HL-60 (cell line): Measurements from ENCODE around the gene SNAI3.

ENCODE experiments used
- GABPA ChIP-seq: IDR thresholded peaks from 2 replicates; pipeline ENCODE4 v1.6.1; 2012; ENCODE audit warnings: low read depth
- POLR2AphosphoS5 ChIP-seq: IDR thresholded peaks from 2 replicates; pipeline ENCODE4 v1.6.1; 2012; ENCODE audit warnings: low read depth
- TF ChIP-seq, protein P1 (sequence below): IDR thresholded peaks from one replicate; pipeline ENCODE4 v1.5.1; 2011; ENCODE audit warnings: low read length, control low read depth, inconsistent platforms; ENCODE audit not compliant: insufficient read depth
- TF ChIP-seq, protein P2 (sequence below): IDR thresholded peaks from 2 replicates; pipeline ENCODE4 v1.6.1; 2012; ENCODE audit warnings: low read depth; ENCODE audit not compliant: insufficient replicate concordance

DNA sequence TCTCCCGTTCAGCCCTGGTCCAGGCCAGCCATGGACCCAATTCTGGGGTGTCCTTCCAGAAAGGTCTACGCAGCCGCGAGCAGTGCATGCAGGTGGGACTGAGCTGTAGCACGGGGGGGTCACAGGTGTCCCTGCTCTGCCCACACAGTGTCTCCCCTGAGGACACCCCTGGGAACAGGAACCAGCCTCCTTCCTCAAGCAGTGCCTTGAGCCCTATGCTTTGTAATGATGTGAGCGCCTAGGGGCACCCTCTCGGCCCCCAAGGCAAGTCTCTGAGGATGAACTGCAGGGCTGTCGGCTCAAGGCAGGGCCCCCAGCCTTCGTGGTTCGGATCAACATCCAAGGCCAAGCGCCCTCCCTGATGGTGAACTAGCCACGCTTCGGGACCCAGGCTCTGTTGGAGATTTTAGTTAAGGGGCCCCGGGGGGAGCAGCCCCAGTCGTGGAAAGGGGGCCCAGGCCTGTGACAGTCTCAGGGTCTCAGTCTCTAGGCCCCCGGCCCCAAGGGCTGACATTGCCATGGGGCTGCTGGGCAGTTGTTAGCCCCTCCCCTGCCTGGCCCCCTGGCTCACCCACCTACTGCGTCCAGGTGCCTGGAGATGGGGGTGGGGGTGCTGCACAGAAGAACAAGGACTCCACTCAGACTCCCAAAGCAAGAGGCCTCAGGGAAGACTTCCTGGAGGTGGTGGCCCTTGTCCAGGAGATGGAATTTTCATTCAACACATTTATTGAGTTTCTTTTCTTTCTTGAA lies 45.6 kb downstream of the SNAI3 start:
- TF ChIP-seq, protein P1, sequence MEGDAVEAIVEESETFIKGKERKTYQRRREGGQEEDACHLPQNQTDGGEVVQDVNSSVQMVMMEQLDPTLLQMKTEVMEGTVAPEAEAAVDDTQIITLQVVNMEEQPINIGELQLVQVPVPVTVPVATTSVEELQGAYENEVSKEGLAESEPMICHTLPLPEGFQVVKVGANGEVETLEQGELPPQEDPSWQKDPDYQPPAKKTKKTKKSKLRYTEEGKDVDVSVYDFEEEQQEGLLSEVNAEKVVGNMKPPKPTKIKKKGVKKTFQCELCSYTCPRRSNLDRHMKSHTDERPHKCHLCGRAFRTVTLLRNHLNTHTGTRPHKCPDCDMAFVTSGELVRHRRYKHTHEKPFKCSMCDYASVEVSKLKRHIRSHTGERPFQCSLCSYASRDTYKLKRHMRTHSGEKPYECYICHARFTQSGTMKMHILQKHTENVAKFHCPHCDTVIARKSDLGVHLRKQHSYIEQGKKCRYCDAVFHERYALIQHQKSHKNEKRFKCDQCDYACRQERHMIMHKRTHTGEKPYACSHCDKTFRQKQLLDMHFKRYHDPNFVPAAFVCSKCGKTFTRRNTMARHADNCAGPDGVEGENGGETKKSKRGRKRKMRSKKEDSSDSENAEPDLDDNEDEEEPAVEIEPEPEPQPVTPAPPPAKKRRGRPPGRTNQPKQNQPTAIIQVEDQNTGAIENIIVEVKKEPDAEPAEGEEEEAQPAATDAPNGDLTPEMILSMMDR = no peak
- TF ChIP-seq POLR2AphosphoS5 (no peak), GABPA (no peak)
- TF ChIP-seq, protein P2, sequence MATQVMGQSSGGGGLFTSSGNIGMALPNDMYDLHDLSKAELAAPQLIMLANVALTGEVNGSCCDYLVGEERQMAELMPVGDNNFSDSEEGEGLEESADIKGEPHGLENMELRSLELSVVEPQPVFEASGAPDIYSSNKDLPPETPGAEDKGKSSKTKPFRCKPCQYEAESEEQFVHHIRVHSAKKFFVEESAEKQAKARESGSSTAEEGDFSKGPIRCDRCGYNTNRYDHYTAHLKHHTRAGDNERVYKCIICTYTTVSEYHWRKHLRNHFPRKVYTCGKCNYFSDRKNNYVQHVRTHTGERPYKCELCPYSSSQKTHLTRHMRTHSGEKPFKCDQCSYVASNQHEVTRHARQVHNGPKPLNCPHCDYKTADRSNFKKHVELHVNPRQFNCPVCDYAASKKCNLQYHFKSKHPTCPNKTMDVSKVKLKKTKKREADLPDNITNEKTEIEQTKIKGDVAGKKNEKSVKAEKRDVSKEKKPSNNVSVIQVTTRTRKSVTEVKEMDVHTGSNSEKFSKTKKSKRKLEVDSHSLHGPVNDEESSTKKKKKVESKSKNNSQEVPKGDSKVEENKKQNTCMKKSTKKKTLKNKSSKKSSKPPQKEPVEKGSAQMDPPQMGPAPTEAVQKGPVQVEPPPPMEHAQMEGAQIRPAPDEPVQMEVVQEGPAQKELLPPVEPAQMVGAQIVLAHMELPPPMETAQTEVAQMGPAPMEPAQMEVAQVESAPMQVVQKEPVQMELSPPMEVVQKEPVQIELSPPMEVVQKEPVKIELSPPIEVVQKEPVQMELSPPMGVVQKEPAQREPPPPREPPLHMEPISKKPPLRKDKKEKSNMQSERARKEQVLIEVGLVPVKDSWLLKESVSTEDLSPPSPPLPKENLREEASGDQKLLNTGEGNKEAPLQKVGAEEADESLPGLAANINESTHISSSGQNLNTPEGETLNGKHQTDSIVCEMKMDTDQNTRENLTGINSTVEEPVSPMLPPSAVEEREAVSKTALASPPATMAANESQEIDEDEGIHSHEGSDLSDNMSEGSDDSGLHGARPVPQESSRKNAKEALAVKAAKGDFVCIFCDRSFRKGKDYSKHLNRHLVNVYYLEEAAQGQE = no peak
